ENCODE data around the gene DNAAF3.
"Not testable (repeated sequence)": the region's sequence is repeated elsewhere in the genome, so short reads cannot be mapped to it uniquely, and the experiment has no call there.

Gene DNAAF3

DNA sequence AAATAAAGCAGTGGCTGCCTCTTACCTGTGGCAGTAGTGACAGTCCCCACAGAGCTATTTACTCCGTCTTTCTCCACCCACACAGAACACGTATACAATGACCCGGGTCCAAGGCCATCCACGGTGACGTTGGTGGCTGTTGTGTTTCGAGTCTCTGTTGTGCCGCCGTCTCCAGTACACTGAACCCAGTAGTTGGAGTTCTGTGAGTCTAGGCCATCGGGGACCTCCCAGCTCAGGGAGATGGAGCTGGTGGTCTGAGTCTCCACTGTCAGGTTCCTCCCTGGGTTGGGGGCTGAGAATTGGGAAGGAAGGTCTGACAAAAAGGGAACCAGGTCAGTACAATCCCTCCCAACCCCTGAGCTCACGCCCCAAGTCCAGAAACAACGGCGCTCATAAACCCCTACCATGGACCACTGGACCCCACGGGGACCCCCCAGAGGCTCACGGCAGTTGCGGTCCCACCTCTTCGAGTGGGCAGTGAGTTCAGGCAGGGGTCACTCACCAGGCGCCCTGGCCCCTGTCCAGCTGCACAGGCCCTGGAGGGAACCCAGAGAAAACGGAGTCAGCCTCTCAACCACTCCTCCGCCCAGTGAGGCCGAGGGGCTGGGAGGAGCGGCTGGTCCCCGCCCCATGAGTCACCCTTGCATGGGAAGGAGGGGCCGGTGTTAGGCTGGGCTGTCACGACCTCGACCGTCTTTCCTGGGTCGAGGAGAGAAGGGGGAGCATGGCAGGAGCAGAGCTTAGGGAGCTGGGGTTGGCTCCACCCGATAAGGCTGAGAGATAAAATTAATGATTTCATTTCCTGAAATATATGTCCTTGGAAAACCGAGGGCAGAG lies 40.5 kb upstream of the DNAAF3 start:
- TF ChIP-seq, protein P1, sequence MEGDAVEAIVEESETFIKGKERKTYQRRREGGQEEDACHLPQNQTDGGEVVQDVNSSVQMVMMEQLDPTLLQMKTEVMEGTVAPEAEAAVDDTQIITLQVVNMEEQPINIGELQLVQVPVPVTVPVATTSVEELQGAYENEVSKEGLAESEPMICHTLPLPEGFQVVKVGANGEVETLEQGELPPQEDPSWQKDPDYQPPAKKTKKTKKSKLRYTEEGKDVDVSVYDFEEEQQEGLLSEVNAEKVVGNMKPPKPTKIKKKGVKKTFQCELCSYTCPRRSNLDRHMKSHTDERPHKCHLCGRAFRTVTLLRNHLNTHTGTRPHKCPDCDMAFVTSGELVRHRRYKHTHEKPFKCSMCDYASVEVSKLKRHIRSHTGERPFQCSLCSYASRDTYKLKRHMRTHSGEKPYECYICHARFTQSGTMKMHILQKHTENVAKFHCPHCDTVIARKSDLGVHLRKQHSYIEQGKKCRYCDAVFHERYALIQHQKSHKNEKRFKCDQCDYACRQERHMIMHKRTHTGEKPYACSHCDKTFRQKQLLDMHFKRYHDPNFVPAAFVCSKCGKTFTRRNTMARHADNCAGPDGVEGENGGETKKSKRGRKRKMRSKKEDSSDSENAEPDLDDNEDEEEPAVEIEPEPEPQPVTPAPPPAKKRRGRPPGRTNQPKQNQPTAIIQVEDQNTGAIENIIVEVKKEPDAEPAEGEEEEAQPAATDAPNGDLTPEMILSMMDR (IDR thresholded peaks at IDR 0.05; ENCODE audit: low read depth, low read length), result no peak
- H3K4me1 ChIP-seq, result 0 out of 2 replicates have a peak, but pooled peaks cover 5% of the 10 kb centered on the region
- H3K4me3 ChIP-seq (ENCODE audit: low read depth, low read length), result peak overlapping the region; percentile 62
- H3K9me3 ChIP-seq, result no peaks in the 10 kb centered on the region
- DNase-seq, result peak; percentile 92
- no peaks in the 10 kb centered on the region for H3K36me3 ChIP-seq
- no peaks in the 10 kb centered on the region for H3K27me3 ChIP-seq

DNA sequence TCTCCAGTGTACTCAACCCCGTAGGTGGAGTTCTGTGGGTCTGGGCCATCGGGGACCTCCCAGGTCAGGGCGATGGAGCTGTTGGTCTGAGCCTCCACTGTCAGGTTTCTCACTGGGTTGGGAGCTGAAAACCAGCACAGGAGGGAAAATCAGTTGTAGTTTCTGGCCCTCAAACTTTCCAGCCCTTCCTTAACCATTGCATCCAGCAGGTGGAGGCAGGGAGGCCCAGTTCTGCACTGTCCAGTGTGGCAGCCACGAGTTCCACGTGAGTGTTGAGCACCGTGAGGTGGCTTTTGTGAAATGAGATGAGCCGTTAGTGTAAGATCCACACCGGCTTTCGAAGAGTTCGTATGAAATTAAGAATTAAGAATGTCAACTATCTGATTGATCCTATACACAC lies 35.8 kb upstream of the DNAAF3 start:
- not testable (repeated sequence) for DNase-seq

DNA sequence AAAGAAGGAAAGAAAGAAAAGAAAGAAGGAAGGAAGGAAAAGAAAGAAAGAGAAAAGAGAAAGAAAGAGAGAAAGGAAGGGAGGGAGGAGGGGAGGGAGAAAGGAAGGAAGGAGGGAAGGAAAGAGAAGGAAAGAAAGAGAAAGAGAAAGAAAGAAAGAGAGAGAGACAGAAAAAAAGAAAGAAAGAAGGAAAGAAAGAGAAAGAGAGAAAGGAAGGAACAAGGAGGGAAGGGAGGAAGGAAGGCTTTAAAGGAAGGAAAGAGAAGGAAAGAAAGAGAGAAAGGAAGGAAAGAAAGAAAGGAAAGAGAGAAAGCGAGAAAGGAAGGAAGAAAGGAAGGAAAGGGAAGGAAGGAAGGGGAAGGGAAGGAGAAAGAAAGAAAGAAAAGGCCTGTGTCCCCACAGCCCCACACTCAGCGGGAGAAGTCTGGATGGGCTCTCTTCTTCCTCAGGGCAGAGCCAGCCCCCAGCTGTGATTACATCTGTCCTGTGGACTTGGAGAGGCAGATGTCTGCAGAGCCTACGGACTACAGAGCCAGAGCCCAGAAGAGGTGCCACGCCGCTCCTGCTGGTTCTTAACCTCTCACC lies 33.3 kb upstream of the DNAAF3 start:
- Histone ChIP-seq H3K4me3 (ENCODE audit: low read depth, low read length) (no peak overlapping the region), H3K36me3 (no peaks in the 10 kb centered on the region), H3K9me3 (no peaks in the 10 kb centered on the region), H3K4me1 (no peaks in the 10 kb centered on the region), H3K27me3 (no peaks in the 10 kb centered on the region)
- no peak for DNase-seq
- TF ChIP-seq, protein P1 (IDR thresholded peaks at IDR 0.05; ENCODE audit: low read depth, low read length), result no peak

More for the DNA sequence above, 35.8 kb upstream of the DNAAF3 start:
- TF ChIP-seq, protein P1 (IDR thresholded peaks at IDR 0.05; ENCODE audit: low read depth, low read length), result peak; percentile 10; the same call in 1 of the 2 replicates
- H3K36me3 ChIP-seq; H3K4me3 ChIP-seq (ENCODE audit: low read depth, low read length); H3K27me3 ChIP-seq; H3K9me3 ChIP-seq; H3K4me1 ChIP-seq: not testable (repeated sequence)

DNA sequence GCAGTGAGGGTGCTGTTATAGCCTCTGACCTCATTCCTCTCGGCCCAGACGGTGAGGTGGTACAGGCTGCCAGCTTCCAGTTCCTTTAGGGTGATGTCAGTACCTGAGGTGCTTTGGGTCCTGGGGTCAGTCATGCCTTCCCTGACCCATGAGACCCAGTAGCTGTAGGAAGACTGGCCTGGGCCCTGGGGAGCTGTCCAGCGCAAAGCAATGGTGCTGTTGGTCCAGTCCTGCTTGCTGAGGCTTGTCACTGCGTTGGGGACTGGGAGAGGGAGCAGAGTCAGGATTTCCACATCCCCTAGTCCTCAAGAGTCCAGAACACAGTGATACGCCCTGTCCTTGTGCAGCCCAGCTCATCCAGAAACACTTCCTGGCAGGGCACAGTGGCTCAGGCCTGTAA lies 32.2 kb upstream of the DNAAF3 start:
- Histone ChIP-seq H3K9me3 (no peaks in the 10 kb centered on the region), H3K27me3 (no peaks in the 10 kb centered on the region), H3K4me3 (ENCODE audit: low read depth, low read length) (no peak overlapping the region), H3K4me1 (no peaks in the 10 kb centered on the region), H3K36me3 (no peaks in the 10 kb centered on the region)
- TF ChIP-seq, protein P1 (IDR thresholded peaks at IDR 0.05; ENCODE audit: low read depth, low read length), result no peak
- DNase-seq, result no peak

DNA sequence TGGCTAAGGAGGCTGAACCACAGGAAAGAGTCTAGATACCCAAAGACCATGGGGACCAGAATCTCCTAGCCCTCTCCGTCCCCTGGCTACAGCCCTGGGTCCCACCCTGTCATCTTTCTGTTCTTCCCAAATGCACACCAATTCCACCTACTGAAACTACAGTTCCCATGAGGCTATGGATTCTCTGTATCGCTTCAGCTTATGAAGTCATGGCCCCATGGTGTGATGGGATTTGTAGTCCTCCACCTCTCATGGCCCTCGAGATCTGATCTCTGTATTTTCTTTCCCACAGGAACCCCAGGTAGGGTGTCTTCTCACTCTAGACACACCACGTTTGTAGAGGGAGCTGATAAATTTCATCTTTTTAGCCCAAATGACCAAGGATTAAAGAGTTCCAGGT lies 31.1 kb upstream of the DNAAF3 start:
- no peak overlapping the region for H3K4me3 ChIP-seq (ENCODE audit: low read depth, low read length)
- no peaks in the 10 kb centered on the region for H3K9me3 ChIP-seq
- no peaks in the 10 kb centered on the region for H3K4me1 ChIP-seq
- TF ChIP-seq, protein P1 (IDR thresholded peaks at IDR 0.05; ENCODE audit: low read depth, low read length), result no peak
- peak; percentile 22 for DNase-seq
- no peaks in the 10 kb centered on the region for H3K36me3 ChIP-seq
- no peaks in the 10 kb centered on the region for H3K27me3 ChIP-seq

DNA sequence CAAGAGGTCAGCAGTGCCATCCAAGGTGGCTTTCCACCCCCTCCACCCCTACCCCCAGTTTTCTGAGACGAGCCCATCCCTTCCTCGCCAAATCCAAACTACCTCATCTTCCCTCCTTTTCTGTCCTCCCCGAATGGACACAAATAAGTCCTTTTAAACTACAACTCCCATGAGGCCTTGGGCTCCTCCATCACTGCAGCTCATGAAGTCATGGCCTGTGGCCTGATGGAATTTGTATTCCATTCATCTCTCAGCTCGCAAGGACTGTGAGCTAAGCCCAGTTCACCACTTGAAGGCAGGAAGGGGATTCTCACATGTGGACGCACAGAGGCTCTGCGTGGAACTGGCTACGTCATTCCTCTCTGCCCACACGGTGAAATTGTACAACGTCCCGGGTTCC lies 30.4 kb upstream of the DNAAF3 start:
- no peaks in the 10 kb centered on the region for H3K36me3 ChIP-seq
- H3K4me3 ChIP-seq (ENCODE audit: low read depth, low read length), result no peak overlapping the region
- no peaks in the 10 kb centered on the region for H3K27me3 ChIP-seq
- no peaks in the 10 kb centered on the region for H3K4me1 ChIP-seq
- no peaks in the 10 kb centered on the region for H3K9me3 ChIP-seq
- TF ChIP-seq, protein P1 (IDR thresholded peaks at IDR 0.05; ENCODE audit: low read depth, low read length), result no peak
- DNase-seq, result peak; percentile 25
